GM12874 (cell line): ENCODE results near the gene NMT1.

ENCODE experiments used
- TF ChIP-seq, protein P1 (sequence below): IDR thresholded peaks from 2 replicates; pipeline ENCODE4 v1.5.1; 2011; ENCODE audit warnings: low read depth, mild to moderate bottlenecking, control low read depth, low read length, moderate library complexity; ENCODE audit not compliant: insufficient read depth

NMT1 gene

DNA sequence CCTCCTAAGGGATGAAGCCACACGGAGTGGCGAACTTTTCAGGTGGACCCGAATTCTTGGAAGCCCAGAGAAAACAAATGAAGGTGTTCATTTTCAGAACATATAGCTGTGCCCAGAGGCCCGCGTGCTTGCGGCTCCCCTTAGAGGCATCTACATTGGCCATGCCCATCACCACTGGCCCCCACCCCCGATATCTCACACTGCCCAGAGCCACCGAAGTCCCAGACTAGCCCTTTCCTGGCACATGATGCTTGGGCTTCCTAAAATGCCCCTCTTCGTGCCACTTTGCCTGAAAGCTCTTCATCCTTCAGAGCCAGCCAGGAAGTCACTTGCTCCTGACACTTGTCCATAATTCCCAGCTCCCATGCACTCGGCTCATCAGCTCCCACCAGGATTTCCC, 85.0 kb downstream of the NMT1 start:
- TF ChIP-seq, protein P1, sequence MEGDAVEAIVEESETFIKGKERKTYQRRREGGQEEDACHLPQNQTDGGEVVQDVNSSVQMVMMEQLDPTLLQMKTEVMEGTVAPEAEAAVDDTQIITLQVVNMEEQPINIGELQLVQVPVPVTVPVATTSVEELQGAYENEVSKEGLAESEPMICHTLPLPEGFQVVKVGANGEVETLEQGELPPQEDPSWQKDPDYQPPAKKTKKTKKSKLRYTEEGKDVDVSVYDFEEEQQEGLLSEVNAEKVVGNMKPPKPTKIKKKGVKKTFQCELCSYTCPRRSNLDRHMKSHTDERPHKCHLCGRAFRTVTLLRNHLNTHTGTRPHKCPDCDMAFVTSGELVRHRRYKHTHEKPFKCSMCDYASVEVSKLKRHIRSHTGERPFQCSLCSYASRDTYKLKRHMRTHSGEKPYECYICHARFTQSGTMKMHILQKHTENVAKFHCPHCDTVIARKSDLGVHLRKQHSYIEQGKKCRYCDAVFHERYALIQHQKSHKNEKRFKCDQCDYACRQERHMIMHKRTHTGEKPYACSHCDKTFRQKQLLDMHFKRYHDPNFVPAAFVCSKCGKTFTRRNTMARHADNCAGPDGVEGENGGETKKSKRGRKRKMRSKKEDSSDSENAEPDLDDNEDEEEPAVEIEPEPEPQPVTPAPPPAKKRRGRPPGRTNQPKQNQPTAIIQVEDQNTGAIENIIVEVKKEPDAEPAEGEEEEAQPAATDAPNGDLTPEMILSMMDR: no peak

DNA sequence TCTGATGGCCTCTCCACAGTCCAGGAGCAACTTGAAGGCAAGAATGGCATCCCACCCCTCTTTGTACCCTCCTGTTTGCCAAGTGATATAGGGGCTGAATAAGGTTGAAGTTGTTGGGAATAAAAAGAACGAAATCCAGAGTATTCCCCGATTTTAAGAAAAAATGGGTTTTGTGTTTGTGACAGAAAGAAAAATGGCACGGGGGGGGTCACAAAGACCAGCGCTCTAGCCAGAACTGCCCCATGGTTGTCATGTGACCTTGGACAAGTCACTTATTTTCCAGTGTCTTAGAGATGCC, 85.4 kb downstream of the NMT1 start:
- TF ChIP-seq, protein P1: no peak

- TF ChIP-seq, protein P1: no peak
These were observed 85.9 kb downstream of the NMT1 start for GRCh38 chr17:45146890-45147580.

DNA sequence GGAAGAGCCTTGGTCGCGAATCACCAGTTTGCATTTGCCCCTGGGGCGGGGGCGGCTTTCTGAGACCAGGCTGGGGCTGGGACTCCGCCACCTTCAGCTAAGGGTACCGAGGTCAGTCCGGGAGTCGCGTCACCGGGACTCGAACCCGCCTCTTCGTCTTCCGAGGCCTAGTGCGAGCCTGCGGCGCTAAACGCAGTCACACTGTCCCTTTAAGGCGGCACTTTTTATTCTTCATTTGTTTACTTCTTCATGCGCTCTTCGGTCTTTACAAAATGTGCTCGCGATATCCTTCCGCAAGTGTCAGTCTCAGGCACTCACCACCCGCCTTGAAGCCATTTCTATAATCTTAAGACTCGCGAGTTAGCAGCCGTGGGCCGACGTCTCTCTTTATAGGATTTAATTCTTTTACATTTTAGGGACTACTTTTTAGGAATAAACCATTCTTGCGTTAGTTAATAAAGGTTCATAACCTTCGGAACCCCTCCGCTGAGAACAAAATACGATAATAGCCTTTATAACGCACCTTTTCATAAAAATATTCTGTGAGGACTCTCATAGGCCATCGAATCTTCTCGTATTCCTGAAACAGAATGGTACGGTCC, 86.6 kb downstream of the NMT1 start:
- TF ChIP-seq, protein P1: no peak

DNA sequence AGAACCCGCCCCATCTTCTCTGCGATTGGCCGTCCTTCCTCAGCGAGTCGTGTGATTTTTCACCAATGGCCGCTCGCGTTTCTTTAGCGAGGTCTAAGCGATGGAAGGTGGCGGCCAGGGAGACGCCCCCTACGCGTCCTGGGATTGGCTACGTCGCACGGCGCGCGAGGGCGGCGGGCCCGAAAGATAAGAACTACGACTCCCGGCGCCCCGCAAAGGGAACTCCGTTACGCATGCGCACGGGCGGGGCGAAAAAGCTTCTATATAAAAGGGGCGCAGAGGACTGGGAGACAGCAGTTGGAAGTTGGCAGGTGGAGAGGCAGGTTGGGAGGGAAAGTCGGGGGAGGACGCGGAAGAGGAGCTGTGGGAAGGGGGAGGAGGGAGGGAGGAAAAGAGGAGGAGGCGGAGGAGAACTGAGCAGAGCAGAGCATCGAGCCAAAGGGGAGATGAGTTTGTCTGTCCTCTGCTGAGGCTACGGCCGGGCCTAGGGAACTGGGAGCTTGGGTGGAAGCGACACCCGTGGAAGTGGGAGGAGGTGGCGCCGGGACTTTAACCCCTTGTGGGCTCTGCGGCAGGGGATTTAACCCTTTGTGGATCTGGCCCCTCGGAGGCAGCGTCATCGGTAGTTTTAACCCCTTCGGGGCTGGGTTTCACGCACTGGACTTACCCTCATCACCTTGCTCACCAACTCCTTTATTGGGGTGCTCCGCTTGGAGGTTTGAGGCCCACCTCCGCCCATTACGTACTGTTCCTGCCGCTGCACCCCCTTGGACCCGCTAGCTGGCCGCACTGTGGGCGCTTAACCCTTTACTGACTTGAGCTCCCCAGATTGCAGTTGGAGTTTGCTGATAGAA, 87.3 kb downstream of the NMT1 start, which contains the start of gene HEXIM1:
TSS of gene HEXIM1 (plus strand) at position 293 of the 854 bp plus-strand sequence. CDS start 716 bp downstream, outside the sequence.
- TF ChIP-seq, protein P1: no peak

- TF ChIP-seq, protein P1: peak; percentile 91
These were observed 88.0 kb downstream of the NMT1 start for GRCh38 chr17:45149037-45149668.
